Fibroblast of pulmonary artery (primary cell): ENCODE results near the gene GRIP2.

Experiments
- DNase-seq: peaks from one replicate; pipeline ENCODE4 v3.0.0-alpha.2; 2010; ENCODE audit warnings: low read depth
- H3K4me3 ChIP-seq: replicated peaks from 2 replicates; pipeline ENCODE4 v1.5.1; 2011; ENCODE audit warnings: low read depth, mild to moderate bottlenecking, control low read depth, low read length, moderate library complexity
- TF ChIP-seq, protein P1 (sequence below): IDR thresholded peaks from 2 replicates; pipeline ENCODE4 v1.5.1; 2011; ENCODE audit warnings: mild to moderate bottlenecking, control low read depth, low read length, inconsistent platforms; ENCODE audit errors: missing control alignments

Gene GRIP2

DNA sequence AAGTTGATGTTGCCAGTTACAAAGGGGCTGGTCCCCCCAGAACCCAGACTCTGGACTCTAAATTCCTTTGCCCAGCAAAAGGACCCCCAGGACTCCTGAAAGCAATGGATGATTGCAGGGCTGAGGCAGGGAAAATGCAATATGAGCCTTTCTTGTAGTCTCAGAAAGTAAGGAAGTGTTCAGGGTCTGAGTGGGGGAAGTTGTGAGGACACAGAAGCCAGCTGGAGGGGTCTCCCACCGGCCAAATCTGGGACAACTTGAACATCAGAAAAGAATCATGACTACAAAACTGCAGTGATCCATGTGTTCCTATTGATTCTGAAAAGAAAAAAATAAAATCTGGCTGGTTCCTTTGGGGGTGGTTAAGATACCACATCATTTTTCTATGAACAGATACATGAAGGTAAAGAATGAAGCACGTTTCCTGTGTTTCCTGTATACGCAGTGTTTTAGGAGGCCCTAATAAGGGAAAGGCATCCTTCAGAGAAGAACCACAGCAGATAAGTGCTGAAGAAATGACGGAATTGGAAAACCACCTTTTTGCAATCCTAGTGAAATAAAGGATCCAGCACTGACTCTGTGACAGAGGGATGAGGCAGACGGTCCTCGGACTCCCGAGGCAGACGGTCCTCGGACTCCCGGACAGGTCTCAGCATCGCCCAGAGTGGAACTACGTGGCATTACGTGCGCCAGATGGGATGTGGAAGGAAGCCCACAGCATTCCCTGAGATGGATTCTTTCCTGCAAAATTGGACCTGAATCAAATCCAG, 22.2 kb upstream of the GRIP2 start:
- TF ChIP-seq, protein P1, sequence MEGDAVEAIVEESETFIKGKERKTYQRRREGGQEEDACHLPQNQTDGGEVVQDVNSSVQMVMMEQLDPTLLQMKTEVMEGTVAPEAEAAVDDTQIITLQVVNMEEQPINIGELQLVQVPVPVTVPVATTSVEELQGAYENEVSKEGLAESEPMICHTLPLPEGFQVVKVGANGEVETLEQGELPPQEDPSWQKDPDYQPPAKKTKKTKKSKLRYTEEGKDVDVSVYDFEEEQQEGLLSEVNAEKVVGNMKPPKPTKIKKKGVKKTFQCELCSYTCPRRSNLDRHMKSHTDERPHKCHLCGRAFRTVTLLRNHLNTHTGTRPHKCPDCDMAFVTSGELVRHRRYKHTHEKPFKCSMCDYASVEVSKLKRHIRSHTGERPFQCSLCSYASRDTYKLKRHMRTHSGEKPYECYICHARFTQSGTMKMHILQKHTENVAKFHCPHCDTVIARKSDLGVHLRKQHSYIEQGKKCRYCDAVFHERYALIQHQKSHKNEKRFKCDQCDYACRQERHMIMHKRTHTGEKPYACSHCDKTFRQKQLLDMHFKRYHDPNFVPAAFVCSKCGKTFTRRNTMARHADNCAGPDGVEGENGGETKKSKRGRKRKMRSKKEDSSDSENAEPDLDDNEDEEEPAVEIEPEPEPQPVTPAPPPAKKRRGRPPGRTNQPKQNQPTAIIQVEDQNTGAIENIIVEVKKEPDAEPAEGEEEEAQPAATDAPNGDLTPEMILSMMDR = no peak
- no peak overlapping the region for H3K4me3 ChIP-seq
- peak; percentile 56 for DNase-seq

DNA sequence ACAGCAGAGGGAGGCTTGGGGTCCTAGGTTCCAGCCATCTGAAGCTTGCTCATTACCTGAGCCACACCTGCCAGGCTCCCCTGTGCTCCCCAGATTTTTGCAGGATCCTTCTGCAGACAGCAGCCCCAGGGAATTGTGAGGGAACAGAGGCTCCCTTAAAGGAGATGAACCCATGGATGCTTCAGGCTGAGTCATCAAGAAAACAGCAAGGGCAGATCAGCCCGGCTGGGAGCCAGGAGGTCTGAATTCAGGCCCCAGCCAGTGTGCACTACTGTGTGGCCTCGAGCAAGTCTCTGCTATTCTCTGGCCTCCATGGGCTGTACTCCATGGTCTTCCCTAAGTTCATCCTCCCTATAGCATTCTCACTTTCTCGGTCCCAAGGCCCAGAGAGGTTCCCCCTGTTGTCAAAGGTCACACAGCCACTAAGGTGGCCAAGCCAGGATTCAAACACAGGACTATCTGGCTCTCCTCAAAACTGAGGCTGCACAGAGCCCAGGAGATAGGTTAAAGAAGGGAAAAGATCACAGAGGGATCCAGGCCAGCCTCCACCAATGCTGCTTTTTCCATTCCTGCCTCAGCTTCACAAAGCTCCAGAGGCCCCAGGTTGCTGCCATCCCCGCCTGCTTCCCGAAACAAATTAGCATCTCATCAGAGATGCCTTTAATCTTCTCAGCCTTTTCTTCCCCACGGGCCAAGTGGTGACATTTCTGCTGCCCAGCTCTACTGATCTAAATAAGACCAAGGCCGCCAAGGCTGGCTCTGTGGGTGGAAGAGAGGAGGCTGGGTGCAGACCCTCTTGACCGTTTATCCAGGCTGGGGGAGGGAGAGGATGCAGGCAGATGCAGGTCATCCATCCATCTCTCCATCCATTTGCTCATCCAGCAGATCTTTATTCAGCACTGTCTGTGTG, 21.2 kb upstream of the GRIP2 start:
- TF ChIP-seq, protein P1 = no peak
- no peak overlapping the region for H3K4me3 ChIP-seq
- DNase-seq = no peak

DNA sequence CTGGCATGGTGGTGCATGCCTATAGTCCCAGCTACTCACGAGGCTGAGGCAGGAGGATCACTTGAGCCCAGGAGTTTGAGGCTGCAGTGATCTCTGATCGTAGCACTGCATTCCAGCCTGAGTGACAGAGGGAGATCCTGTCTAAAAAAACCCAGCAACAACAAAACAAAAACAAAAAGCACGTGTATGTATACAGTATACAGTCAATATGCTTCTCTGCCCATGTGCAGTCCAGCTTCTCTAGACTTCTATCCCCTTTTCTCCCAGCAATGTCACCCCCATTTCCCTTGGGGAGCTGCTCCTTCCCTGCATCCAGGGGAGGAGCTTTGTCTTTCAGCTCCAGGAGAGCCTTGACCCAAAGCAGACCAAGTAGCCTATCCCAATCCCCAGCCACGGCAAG, 20.0 kb upstream of the GRIP2 start:
- no peak for DNase-seq
- TF ChIP-seq, protein P1 = no peak

DNA sequence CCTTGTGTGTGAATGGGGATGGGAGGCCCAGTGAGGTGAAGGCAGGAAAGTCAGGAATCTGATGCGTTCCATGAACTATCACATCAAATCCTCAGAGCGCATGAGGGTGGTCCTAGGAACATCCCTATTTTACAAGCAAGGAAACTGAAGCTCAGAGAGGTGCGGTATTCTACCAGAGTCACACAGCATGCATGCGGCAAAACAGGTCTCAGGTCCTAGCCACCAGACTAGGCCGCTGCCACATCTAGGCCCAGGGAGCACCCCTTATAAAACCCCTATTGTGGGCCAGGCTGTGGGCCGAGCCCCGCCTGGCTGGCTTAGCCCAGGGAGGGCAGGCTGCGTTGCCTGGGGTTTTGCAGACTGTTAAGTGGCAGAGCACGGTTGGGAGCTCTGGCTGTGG, 17.9 kb upstream of the GRIP2 start:
- DNase-seq = no peak
- H3K4me3 ChIP-seq = no peak overlapping the region
- TF ChIP-seq, protein P1 = no peak

More for the DNA sequence above, 20.0 kb upstream of the GRIP2 start:
- no peak overlapping the region for H3K4me3 ChIP-seq

DNA sequence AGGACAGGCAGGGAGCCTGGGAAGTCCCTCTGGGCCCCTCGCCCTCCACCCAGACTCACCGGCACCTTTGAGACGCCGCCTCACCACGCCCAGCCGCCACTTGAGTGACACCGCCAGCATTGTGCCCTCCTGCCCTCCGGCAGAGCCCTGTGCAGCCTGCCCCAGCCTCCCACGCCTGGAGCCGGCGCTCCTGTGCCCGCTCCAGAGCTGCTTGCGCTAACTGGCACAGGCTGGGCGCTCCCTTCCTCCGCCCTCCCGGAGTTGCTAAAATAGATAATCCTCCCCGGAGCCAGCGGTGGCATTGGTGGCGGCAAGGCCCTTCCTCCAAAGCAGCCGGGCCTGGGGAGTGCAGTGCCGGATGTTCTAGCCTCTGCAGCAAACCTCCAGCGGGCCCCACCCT, 15.7 kb upstream of the GRIP2 start:
- TF ChIP-seq, protein P1 = no peak
- DNase-seq = no peak
- no peak overlapping the region for H3K4me3 ChIP-seq

DNA sequence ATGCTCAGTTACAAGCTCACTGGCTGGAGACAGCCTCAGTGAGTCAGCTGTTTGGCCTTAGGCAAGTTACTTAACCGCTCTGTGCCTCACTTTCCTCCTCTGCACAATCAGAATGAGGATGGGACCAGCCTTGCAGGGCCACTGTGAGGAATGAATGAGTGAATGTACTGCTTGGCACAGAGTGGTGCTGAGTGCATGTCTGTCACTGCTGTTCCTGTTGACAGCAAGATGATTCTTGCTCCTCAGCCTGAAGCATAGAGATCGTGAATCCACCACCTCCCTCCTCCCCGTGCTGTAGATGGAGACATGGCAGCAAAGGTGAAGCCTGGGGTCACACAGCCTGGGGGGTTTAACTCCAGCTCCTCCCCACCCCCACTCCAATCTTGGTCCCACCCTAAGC, 14.6 kb upstream of the GRIP2 start:
- DNase-seq = no peak
- TF ChIP-seq, protein P1 = no peak
- no peak overlapping the region for H3K4me3 ChIP-seq
